Esophagus squamous epithelium (tissue), 4 donors: ENCODE measurements around the gene RNF150.

ENCODE experiments used
- CTCF ChIP-seq, 6 experiments: fragments of 450-650 bp in 4 of 6; fragments of 200-600 bp in 2 of 6; sonication (generic) in 2 of 6; IDR thresholded peaks; one replicate each; pipeline ENCODE4 v1.5.1; 2016 to 2019; ENCODE audit warnings: antibody characterized with exemption in 6 of 6, mild to moderate bottlenecking in 4 of 6, moderate library complexity in 4 of 6
- POLR2A ChIP-seq, 4 donors: fragments of 450-650 bp; IDR thresholded peaks; one replicate each; pipeline ENCODE4 v1.6.1; 2017; ENCODE audit warnings: antibody characterized with exemption in 4 of 4, mild to moderate bottlenecking in 4 of 4, moderate library complexity in 3 of 4

DNA sequence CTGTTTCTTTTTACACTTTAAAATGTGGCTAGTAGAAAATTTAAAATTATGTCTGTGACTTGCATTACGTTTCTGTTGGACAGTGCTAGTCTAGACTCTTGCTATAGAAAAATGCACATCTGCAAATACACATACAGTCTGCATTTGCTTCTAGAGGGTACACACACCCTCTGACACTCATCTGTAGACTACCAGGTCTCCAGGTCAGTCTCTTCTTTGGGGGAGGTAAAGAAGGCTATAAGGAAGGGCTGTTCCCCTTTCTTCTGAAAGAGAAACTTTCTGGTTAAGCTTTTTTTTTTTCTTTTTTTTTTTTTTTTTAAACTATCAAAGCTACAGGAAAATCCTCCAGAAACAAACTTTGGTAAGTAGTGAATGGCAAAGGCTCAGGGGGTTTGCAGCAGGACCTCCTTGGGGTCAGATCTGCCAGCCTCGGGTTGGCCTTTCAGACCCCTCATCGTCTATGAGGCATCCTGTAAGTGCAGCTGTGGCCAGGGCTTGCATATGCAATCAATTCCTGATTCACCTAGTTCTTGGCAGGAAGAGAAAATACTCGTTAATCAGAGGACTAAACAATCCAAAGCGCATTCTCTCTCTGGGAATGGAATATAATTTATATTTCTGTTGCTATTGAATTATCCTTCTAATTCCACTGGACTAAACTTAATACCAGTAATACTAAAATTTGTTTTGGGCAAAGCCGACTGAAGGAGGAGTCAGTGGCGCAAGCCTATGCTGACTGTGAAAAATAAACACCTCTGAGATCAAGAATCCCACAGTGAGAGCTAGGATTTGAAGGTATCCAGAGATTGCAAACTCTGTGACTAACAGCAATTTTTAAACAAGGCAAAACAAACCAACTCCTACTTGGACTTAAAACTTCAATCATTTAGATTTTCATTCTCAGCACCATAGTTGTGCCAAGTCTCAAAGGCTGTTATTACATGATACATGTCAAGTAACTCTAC lies 267.7 kb downstream of the RNF150 start:
- TF ChIP-seq POLR2A (IDR thresholded peaks at IDR 0.05): no peak
- TF ChIP-seq CTCF (IDR thresholded peaks at IDR 0.05): no peak
